K562 (cell line): ENCODE data around the gene MCC. TPM values are rescaled to one million over a fixed set of nuclear protein-coding genes. Genes with fewer than 3 reads are reported as not detected.

ENCODE experiments used
- CTCF ChIP-seq, 3 experiments: IDR thresholded peaks in 2 of 3; conservative IDR thresholded peaks in 1 of 3; 2 replicates each; pipeline ENCODE4 v1.5.1; 2011 to 2012; ENCODE audit warnings: low read length in 3 of 3, mild to moderate bottlenecking in 3 of 3, control low read depth in 2 of 3, improper control_type of control experiment in 1 of 3, inconsistent platforms in 1 of 3, low read depth in 1 of 3, mixed read lengths in 1 of 3, moderate library complexity in 1 of 3; ENCODE audit not compliant: insufficient read depth in 2 of 3
- HMG20B ChIP-seq: fragments of 250-450 bp; sonication (Bioruptor Pico); IDR thresholded peaks from 2 replicates; pipeline ENCODE4 v1.5.0; 2021; ENCODE audit warnings: mild to moderate bottlenecking
- ILF3 ChIP-seq: fragments of 450-650 bp; IDR thresholded peaks from 2 replicates; pipeline ENCODE4 v1.6.1; 2018; ENCODE audit warnings: antibody characterized with exemption, mild to moderate bottlenecking, moderate library complexity, borderline replicate concordance
- NR2C2 ChIP-seq, 2 experiments: fragments of 200-800 bp in 1 of 2; sonication (Bioruptor generic) in 1 of 2; sonication (generic) in 1 of 2; formaldehyde crosslinking in 1 of 2; IDR thresholded peaks; 2 replicates each; pipeline versions ENCODE4 v1.6.1 to v1.8.0; 2016 to 2022; ENCODE audit warnings: mild to moderate bottlenecking in 1 of 2, missing compliant biosample characterization in 1 of 2, missing genetic modification characterization in 1 of 2, missing genetic modification reagents in 1 of 2
- SAFB ChIP-seq: fragments of 200-400 bp; formaldehyde crosslinking; IDR thresholded peaks from 2 replicates; pipeline ENCODE4 v1.6.1; 2017; ENCODE audit warnings: low read depth, low read length, borderline replicate concordance
- ZNF280A ChIP-seq: fragments of 450-650 bp; IDR thresholded peaks from 2 replicates; pipeline ENCODE4 v1.6.1; 2018; ENCODE audit warnings: mild to moderate bottlenecking, low read depth; ENCODE audit not compliant: partially characterized antibody
- polyA plus RNA-seq, 8 experiments: library from polyadenylated mRNA; depleted of rRNA in 4 of 8; stranded (reverse) in 5 of 8; unstranded in 3 of 8; fragments of >200 nt; fragmentation: Nextera tagmentation in 2 of 8; fragmentation: Illumina TruSeq in 1 of 8; extraction: Ambion mirVana in 2 of 8; extraction: Trizol in 1 of 8; gene quantifications; 2 replicates each; pipeline versions ENCODE4 v1.2.1 to v1.2.3, GENCODE V29; 2011 to 2014; ENCODE audit warnings: inconsistent platforms in 1 of 8, missing spikeins in 1 of 8
- total RNA-seq, 7 experiments: library from RNA; depleted of rRNA in 6 of 7; stranded (reverse); fragments of >200 nt in 6 of 7; fragmentation: Illumina TruSeq in 2 of 7; extraction: Trizol in 2 of 7; gene quantifications; 2 replicates each; pipeline versions ENCODE4 v1.2.1 to v1.2.3, GENCODE V29; 2011 to 2021; ENCODE audit warnings: low replicate concordance in 1 of 7
- TF ChIP-seq, protein P1 (sequence below), 3 experiments: fragments of 200-800 bp in 1 of 3; fragments of 250-450 bp in 1 of 3; fragments of 450-650 bp in 1 of 3; sonication (Bioruptor Pico) in 1 of 3; sonication (Bioruptor generic) in 1 of 3; formaldehyde crosslinking in 1 of 3; IDR thresholded peaks; 2 replicates each; pipeline versions ENCODE4 v1.6.1 to v1.8.0; 2016 to 2022; ENCODE audit warnings: mild to moderate bottlenecking in 2 of 3, missing genetic modification characterization in 2 of 3, missing compliant biosample characterization in 1 of 3, moderate library complexity in 1 of 3

Gene MCC
- total and polyA plus RNA-seq, 9 of the 15 experiments (the other 6 are each of a cell fraction or from before 2014, with no cell fraction given): 0.04 to 0.24 (median 0.06) TPM; not detected in 1

- TF ChIP-seq, protein P1, sequence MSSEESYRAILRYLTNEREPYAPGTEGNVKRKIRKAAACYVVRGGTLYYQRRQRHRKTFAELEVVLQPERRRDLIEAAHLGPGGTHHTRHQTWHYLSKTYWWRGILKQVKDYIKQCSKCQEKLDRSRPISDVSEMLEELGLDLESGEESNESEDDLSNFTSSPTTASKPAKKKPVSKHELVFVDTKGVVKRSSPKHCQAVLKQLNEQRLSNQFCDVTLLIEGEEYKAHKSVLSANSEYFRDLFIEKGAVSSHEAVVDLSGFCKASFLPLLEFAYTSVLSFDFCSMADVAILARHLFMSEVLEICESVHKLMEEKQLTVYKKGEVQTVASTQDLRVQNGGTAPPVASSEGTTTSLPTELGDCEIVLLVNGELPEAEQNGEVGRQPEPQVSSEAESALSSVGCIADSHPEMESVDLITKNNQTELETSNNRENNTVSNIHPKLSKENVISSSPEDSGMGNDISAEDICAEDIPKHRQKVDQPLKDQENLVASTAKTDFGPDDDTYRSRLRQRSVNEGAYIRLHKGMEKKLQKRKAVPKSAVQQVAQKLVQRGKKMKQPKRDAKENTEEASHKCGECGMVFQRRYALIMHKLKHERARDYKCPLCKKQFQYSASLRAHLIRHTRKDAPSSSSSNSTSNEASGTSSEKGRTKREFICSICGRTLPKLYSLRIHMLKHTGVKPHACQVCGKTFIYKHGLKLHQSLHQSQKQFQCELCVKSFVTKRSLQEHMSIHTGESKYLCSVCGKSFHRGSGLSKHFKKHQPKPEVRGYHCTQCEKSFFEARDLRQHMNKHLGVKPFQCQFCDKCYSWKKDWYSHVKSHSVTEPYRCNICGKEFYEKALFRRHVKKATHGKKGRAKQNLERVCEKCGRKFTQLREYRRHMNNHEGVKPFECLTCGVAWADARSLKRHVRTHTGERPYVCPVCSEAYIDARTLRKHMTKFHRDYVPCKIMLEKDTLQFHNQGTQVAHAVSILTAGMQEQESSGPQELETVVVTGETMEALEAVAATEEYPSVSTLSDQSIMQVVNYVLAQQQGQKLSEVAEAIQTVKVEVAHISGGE (CRISPR knock-in tag; IDR thresholded peaks at IDR 0.05): no peak
- TF ChIP-seq HMG20B (CRISPR knock-in tag) (no peak), ILF3 (no peak), SAFB (no peak), CTCF (IDR thresholded peaks at IDR 0.05 in 2 of 3, conservative IDR thresholded peaks at IDR 0.05 in 1 of 3; ENCODE audit: insufficient read depth in 2 of 3, low read depth in 1 of 3, low read length in 3 of 3) (no peak), ZNF280A (no peak), NR2C2 (CRISPR knock-in tag; IDR thresholded peaks at IDR 0.05) (no peak), NR2C2 (tag; IDR thresholded peaks at IDR 0.05) (no peak)
Observed at GRCh38 chr5:113354055-113354454, 134.2 kb downstream of the MCC start (continued).
